ENCODE measurements around the gene PTPRE. TPM values are rescaled to one million over a fixed set of nuclear protein-coding genes. Genes with fewer than 3 reads are reported as not detected.

The PTPRE gene
- total and polyA plus RNA-seq, 2 of the 4 experiments (the other 2 are of a cell fraction), result 0.34 to 0.54 TPM

- no peaks in the 10 kb centered on the region for H3K4me1 ChIP-seq (ENCODE audit: control insufficient read depth, insufficient read depth, low read length)
- no peaks in the 10 kb centered on the region for H3K36me3 ChIP-seq (ENCODE audit: control insufficient read depth, insufficient read depth, low read length)
- no peak overlapping the region for H3K23ac ChIP-seq (ENCODE audit: low read depth, low read length)
- H4K20me1 ChIP-seq (ENCODE audit: insufficient read depth, low read length), result no peaks in the 10 kb centered on the region
- ATAC-seq (ENCODE audit: low read depth) (no peak), DNase-seq (no peak)
- H2AFZ ChIP-seq (replicated peaks; ENCODE audit: low read length, poor library complexity), result no peak overlapping the region
- CTCF ChIA-PET, result no interaction called here
- dilution Hi-C loops (cut with HindIII; ENCODE audit: low sequenced_read_pairs, unreplicated experiment), result no loop called here
- WGBS, 2 experiments (ENCODE audit: extremely low coverage in 2 of 2, insufficient read length in 1 of 2), result 58% methylated on average over 2 of the region's 8 CpGs; no CpG with 5 or more reads in 1 of the 2 experiments
- H3K9ac ChIP-seq (ENCODE audit: low read depth, low read length), result no peak overlapping the region
- BruUV-seq (replicated peaks), result no TSS peak
- no peaks in the 10 kb centered on the region for H3K9me3 ChIP-seq (ENCODE audit: control insufficient read depth, insufficient read depth, low read length)
- H3K9me1 ChIP-seq (ENCODE audit: insufficient read depth, low read length), result no peaks in the 10 kb centered on the region
- H3K79me1 ChIP-seq (ENCODE audit: low read depth in 1 of 2, low read length in 2 of 2), result no peaks in the 10 kb centered on the region
- no peaks in the 10 kb centered on the region; the same call in 1 of the 2 replicates for H3K27me3 ChIP-seq (ENCODE audit: control insufficient read depth, insufficient read depth, low read length)
- in situ Hi-C loops (cut with MboI; ENCODE audit: low sequenced_read_pairs), result no loop called here
- no peak overlapping the region for H2BK5ac ChIP-seq (ENCODE audit: low read depth, low read length, poor library complexity, severe bottlenecking)
- H2AK9ac ChIP-seq (replicated peaks; ENCODE audit: low read depth, low read length, poor library complexity), result no peak overlapping the region
- no peak overlapping the region for H3K27ac ChIP-seq (ENCODE audit: insufficient read depth, low read length)
- intact Hi-C loops (cut with micrococcal nuclease), result no loop called here
- no peak overlapping the region for H2BK20ac ChIP-seq (ENCODE audit: low read depth, low read length)
- POLR2A ChIA-PET (ENCODE audit: unreplicated experiment), result no interaction called here
- no peak overlapping the region for H3K4me2 ChIP-seq (ENCODE audit: low read depth, low read length)
- no peak overlapping the region for H3K56ac ChIP-seq (ENCODE audit: extremely low read depth, insufficient read depth, low read length)
- no peak overlapping the region for H3K14ac ChIP-seq (replicated peaks; ENCODE audit: low read depth, low read length)
- no peak overlapping the region for H4K91ac ChIP-seq (ENCODE audit: insufficient read depth, low read depth, low read length)
- no peak overlapping the region for H2AK5ac ChIP-seq (ENCODE audit: low read depth, low read length)
- no peak overlapping the region for H2BK15ac ChIP-seq (ENCODE audit: low read depth, low read length)
- no peak overlapping the region for H4K8ac ChIP-seq (ENCODE audit: low read depth in 2 of 2, low read length in 2 of 2)
- no peak overlapping the region for H4K5ac ChIP-seq (ENCODE audit: low read depth, low read length)
- no peak for TF ChIP-seq FOS (IDR thresholded peaks at IDR 0.05; ENCODE audit: low read depth, low read length)
- no peak for TF ChIP-seq USF2 (IDR thresholded peaks at IDR 0.05; ENCODE audit: low read depth, low read length)
- TF ChIP-seq MAZ (IDR thresholded peaks at IDR 0.05; ENCODE audit: borderline replicate concordance, low read depth, low read length), result no peak
- no peak for TF ChIP-seq NFE2L2 (IDR thresholded peaks at IDR 0.05; ENCODE audit: low read depth, low read length)
- TF ChIP-seq POLR2A (IDR thresholded peaks at IDR 0.05; ENCODE audit: low read depth, low read length), result no peak
- no peak for TF ChIP-seq ELK1 (IDR thresholded peaks at IDR 0.05; ENCODE audit: borderline replicate concordance, low read depth, low read length)
- TF ChIP-seq CHD1 (IDR thresholded peaks at IDR 0.05; ENCODE audit: low read depth, low read length), result no peak
- H3K4me3 ChIP-seq (ENCODE audit: insufficient read depth, low read depth, low read length), result no peak overlapping the region
- H3K4ac ChIP-seq (ENCODE audit: low read depth, low read length), result no peak overlapping the region
- H3K18ac ChIP-seq (ENCODE audit: low read depth, low read length), result no peak overlapping the region
- H2BK120ac ChIP-seq (ENCODE audit: low read depth, low read length), result no peak overlapping the region
Measured at GRCh38 chr10:128027306-128027705, 120.4 kb downstream of the PTPRE start.
